GM19463 (cell line): ENCODE measurements around the gene SDK1.

Source experiments
- ATAC-seq: cut with Tn5 transposase; IDR thresholded peaks from one replicate; pipeline ENCODE4 v1.9.1; 2021; ENCODE audit warnings: mild to moderate bottlenecking, moderate library complexity; ENCODE audit not compliant: unreplicated experiment

The SDK1 gene

DNA sequence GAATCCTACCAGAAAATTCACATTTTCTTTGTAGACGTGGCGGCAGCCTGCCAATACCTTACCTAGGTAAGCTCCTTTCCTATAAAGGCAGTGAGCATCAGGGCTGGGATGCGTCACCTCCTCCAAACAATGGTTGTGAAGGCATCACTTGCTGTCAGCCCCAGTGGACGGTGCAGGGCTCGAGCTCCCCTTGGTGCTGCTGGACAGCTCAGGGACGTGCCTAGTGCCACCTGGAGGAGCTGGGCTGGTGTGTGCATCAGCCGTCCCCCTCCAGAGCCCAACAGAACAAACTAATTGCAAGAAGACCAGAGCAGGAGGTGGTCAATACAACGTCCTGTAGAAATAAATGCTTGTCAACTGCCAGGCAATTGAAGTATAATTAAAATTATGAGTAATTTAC, 863.5 kb downstream of the SDK1 start:
- ATAC-seq = no peak

DNA sequence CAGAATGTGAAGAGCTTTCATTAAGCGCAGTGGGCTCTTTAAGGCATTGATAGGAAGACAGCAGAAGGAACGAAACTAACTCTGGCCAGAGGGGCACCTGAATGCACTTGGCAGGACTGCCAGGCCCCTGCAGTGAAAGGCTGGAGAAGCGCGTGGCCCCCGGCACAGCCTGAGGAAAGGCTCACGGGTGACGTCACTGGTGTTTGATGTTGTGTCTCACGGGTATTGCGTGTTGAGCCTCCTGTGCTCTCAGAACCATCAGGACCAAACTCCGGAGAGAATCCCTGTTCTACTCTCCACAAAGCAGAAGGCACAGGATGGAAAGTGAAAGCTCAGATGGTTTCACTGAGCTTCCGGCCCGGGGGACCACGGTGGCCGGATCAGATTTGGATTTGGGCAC, 865.3 kb downstream of the SDK1 start:
- ATAC-seq = no peak

DNA sequence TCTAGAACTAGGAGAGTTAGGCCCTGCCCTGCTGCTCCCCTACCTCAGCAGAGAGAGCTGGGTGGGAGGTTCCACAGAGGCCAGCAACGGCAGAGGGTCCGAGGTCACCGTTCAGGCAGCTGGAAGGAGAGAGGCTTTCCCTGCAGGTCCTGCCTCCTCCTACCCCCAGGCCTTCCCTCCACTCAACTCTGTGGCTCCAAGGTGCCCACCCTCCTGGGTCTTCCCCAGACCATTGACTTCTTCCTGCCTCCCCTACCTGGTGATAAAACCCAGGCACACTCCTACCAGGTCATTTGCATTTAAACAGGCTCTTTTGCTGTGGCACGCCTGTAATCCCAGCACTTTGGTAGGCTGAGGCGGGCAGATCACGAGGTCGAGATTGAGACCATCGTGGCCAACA, 865.8 kb downstream of the SDK1 start:
- ATAC-seq = no peak

DNA sequence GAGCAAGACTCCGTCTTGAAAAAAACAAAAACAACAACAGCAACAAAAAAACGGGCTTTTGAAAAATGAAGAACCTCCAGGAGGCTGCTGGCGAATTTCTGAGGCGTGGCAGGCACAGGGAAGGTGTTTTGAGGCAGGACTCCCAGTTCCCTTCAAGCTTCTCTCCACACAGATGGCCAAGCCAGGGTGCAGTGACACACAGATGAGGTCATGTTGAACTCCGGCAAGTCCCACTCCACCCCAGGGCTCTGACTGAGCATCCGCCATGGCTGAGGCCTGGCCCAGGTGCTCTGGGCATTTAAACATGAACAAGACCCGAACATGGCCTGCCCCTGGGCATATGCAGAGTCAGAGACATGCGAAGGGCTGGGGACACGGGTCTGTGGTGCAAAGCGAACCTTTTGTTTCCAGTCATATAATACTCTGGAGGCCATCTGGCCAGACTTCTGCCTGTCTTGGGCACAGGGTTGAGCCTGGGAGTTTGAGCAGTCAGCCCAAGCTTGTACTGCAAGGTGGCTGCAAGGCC, 866.4 kb downstream of the SDK1 start:
- ATAC-seq = no peak

DNA sequence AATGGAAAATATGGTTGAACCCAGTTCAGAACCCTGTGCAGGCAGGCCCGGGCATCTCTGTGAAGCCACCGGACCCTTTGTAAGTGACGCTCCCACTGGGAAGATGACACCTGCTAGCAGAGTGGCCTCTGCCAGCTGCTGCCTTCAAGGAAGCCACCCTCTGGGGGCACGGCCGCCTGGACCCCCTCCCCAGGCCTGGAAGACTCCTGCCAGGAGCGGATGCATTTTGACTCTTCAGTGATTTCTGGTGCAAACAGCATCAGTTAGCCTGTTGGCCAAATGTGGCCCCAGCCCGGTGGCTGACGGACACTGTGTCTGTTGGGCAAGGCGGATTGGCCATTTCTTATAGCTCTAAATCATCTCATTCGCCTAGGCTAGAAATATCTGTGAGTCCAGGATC, 867.0 kb downstream of the SDK1 start:
- ATAC-seq = no peak

DNA sequence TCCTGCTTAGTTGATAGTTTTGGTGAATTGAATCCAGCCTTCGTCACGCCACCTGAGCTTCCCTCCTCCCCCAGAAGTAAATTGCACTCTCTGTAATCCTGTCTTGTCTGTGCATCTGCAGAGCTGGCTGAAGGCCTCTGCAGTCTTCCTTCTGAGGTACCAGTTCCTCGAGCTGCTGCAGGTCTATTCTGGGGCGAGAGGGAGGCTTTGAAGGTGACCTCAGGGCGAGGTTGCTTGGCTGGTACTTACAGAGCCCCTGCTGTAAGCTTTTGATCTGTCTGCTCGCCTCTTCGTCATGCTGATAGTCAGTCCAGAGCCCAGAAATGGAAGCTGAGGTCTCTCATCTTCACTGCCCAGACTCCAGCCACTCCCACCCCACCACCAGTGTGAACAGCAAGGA, 867.5 kb downstream of the SDK1 start:
- no peak for ATAC-seq

DNA sequence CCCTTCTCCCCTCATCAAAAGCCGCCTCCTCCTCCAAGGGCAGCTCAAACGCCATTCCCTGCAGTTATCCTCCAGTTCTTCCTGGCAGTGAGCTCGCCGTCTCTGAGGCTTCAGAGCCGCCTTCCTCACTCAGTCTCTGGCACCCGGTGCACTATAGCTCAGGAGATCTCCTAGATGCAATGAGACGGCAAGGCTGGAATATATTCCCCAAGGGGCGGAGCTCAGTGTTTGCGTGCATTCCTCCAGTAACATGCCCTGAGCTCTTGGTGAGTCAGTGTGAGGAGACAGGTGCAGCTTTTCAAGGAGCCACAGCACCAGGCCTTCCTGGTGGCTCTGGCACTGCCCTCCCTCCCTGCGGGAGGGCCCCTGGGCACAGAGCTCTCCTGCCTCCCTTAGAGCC, 868.4 kb downstream of the SDK1 start:
- no peak for ATAC-seq

DNA sequence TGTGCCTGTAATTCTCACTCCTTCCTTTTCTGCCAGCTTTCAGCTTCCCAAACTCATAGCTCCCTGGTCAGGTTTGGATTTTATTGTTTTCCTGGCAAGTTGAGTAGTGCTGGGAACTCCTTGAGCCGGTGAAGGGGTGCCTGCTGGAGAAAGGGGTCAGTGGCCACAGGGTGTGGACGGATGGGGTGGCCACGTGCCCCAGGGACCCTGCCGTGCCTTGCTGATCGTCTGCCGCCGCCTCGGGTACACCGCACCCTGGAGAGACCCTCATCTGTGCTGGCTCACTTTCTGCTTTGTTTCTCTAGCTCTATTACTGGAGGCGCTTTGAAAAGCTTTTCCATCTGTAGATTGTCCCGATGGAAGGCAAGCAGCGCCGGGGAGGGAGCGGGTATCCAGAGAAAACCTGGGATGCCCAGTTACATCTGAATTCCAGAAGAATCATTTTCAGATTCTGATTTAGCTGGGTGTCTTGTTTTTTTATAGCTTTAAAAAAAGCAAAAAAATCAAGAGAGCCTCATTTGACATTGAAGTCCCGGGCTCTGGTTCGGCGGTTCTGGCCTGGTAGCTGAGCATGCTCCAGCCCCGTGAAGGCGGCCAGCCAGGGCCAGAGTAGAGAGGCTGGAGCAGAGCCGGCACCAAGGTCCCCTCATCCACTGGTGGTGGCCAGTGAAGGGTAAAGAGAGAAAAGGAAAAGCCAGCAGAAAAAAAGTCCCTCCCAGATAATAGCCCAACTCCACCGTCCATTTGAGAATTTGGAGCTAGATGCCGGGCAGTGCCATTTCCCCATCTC, 870.1 kb downstream of the SDK1 start:
- ATAC-seq = no peak

DNA sequence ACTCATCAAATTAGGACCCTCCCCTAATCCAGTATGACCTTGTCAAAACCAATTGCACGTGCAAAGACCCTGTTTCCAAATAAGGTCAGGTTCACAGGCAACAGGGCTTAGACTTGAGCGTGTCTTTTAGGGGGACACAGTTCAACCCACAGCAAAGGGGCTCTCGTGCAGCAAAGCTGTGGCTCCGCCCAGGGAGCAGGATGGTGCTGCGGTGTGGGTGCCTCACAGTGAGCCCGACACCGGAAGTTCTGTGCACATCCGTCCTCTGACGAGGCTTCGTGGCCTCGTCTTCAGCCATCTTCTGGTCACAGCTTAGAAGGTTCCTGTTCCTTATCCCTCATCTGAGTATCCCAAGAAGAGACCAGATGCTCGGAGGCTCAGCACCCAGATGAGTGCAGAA, 871.8 kb downstream of the SDK1 start:
- no peak for ATAC-seq

DNA sequence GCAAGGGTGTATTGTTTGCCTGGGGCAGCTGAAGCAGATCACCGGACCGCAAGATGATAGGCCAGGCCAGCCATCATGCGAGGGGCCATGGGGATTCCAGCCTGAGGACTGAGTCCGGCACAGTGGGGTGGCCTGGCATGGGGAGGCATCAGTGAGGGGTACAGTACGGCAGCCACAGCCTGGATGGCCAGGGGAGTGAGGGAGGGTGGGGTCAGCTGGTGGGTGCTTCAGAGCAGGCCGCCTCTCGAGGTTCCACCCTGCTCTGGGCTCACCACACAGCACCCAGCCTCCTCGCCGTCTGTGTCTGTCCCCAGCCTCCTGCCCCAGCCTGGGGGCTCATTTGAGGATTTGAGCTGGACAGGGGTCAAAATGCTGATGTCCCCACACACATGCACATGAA, 872.6 kb downstream of the SDK1 start:
- ATAC-seq = no peak

DNA sequence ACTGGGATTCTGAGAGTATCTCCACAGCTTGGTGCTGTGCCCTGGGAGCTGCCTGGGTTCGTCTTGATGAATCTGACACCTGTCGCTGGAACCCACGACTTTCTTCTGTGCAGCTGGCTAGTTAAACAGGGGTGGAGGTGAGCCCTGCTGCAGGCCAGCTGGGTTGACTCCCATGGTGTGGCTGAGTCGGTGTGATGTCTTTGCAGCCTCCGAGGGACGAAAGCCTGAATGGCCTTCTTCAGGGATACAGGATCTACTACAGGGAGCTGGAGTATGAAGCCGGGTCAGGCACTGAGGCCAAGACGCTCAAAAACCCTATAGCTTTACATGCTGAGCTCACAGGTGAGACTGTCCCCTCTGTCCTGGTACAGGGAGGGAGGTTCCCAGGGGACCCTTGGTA, 873.0 kb downstream of the SDK1 start:
- ATAC-seq = no peak

DNA sequence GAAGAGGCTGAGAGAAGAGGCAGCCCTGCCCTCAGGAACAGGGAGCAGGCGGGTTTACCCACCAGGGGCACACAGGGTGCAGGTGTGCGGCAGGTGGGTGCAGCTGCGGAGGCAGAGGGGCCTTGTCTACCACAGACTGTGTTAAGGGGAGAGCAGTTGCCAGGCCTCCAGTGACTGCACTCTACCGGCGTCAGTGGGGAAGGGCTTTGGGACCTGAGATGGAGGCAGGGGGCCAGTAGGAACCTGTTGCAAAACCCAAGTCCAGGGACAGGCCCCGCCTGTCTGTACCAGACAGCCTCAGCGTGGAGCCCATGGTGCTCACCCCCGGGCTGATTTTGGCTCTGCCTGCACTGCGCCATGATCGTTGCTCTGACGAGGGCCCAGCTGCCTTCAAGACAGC, 873.4 kb downstream of the SDK1 start:
- no peak for ATAC-seq

DNA sequence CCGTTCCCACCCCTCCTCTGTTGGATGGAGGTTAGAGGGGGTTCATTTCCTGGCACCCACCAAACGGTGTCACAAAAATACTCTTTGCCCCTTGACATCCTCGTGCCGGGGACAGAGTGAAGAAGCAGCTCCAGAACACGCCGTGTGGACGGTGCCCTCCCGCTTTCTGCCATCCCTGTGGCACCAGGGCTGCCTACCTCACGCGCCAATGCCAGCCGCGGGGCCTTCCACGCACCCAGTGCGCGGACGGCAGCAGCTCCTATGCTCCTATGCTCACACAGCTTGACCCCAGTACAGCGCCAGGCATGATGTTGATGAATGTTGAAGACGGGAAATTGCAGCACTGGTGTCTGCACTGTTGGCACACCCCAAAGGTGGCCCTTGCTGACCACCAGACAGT, 873.8 kb downstream of the SDK1 start:
- ATAC-seq = no peak

DNA sequence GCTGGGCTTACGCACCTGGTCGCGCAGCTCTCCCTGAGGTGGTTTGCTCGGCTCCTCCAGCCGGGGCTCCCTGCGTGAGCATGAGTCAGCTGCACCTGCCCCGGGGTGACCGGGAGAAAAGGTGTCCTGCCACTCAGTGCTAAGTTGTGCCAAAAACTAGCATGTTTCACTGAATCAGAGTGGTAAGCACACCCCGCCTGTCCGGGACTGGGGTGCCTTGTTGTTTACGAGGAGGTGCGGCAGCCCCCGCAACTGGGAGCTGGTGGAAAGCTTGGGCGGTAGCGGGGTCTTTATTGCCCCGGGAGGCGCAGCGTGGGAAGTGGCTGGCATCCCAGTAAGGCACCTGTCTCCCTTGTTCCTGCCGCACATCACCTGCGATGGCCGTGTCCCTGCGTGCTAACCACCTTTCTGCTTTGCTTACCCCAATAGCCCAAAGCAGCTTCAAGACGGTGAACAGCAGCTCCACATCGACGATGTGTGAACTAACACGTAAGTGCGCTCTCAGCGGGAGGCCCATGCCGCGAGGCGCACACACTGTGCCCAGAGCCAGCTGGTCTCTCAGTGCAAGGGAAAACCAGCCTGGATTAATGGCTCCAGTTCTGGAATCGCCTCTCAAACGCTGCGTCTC, 874.4 kb downstream of the SDK1 start:
- no peak for ATAC-seq

DNA sequence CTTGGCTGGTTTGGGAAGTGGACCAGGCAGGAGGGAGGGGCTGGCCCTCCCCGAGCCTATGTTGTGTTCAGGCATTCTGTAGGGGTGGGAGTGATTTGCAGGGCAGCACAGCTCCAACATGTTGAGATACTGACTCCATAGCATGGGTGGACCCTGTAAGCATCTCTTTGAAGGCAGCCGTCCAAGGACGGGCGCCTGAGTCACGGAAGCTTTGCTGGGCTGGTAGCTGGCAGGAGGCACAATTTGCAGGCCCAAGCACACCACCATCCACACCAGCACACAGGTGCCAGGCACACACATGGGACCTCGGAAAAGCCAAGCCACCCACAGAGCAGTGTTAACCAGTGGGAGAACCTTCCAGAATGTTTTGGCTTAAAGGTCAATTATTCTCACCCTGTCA, 875.9 kb downstream of the SDK1 start:
- no peak for ATAC-seq

DNA sequence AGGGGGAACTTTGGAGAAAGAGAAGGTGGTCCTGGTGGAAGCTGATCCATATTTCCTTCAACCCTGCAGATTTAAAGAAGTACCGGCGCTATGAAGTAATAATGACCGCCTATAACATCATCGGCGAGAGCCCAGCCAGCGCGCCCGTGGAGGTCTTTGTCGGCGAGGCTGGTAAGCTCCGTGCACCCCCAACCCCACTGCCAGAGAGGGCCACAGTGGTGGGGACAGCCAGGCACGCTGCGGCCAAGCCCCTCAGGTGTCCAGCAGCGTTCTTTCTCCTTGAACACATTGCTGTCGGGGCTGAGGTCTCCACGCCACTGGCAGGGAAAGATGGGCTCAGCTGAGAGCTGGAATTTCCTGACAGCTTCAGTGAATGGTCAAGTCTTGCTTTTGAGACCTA, 877.4 kb downstream of the SDK1 start:
- no peak for ATAC-seq

DNA sequence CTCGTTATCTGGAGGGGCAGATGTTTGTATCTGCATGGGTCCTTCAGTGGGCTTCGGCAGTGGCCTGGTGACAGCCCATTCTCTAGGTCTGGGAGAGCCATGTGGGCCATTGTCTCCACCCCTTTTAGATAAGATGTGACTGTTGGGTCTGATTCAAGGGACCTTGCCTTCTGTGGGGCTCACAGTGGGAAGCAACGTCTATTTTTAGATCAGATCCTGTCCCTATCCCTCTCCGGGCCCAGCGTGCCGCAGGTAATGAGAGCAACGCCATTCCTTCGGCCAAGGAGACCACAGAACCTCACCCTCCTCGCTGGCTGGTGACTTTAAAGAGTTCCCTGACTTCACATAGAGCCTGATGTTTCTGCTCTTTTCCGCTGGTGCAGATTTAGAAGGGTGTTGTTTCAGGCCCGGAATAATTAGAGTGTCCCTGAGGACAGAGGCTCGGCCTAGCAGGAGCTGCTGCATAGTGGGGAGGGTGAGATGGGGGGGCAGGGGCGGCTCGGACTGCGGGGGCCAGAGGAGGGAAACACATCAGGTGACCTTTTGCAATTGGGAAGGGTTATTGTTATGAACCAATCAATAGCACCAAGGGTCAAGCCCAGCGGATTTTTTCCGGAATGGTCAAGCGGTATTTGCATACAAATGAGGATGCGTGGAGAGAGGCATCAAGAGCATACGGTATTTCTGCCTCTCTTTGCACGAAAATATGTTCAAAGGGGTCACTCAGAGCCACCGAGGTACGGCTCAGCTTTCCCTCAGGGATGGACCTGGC, 878.0 kb downstream of the SDK1 start:
- no peak for ATAC-seq

DNA sequence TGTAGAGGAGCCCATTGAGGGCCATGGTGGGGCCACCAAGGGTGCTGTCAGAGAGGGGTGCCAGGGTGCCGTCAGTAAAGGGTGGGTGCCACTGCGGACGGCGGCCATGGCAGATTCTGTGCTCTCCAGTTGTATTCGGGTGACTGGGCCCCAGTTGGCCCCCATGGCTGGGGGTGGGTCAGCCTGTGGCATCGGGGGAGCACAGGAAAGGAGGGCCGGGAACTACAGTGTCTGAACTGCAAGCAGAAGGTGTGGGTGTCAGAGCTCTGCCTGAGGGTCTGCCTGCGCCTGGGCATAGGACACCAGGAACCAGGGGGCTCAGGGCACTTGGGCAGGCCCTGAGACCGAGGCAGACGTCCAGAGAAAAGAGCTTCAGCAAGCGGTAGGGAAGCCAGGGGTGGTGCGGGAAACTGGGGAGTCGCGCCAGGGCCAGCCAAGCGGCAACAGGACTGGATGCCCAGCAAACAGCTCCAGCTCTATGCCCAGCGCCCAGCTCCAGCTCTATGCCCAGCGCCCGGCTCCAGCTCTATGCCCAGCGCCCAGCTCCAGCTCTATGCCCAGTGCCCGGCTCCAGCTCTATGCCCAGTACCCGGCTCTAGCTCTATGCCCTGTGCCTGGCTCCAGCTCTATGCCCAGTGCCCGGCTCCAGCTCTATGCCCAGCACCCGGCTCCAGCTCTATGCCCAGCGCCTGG, 878.8 kb downstream of the SDK1 start:
- no peak for ATAC-seq

DNA sequence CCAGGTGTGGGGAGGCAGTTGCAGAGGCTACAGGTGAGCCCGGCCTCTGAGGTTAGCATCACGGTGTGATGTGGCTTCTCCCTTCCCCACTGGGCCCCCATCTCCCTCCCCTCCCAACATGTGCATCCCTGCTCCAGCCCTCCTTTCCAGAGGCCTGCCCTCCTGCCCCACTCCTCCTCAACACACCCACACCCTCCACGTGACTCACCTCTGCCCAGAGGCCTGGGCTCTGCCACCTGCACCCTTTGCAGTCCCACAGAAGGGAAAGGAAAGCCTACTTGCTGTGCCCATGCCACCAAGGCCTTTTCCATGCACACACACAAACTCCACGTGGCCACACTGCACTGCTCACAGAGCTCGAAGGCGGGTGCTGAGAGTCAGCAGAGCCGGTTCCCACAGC, 880.4 kb downstream of the SDK1 start:
- ATAC-seq = no peak

DNA sequence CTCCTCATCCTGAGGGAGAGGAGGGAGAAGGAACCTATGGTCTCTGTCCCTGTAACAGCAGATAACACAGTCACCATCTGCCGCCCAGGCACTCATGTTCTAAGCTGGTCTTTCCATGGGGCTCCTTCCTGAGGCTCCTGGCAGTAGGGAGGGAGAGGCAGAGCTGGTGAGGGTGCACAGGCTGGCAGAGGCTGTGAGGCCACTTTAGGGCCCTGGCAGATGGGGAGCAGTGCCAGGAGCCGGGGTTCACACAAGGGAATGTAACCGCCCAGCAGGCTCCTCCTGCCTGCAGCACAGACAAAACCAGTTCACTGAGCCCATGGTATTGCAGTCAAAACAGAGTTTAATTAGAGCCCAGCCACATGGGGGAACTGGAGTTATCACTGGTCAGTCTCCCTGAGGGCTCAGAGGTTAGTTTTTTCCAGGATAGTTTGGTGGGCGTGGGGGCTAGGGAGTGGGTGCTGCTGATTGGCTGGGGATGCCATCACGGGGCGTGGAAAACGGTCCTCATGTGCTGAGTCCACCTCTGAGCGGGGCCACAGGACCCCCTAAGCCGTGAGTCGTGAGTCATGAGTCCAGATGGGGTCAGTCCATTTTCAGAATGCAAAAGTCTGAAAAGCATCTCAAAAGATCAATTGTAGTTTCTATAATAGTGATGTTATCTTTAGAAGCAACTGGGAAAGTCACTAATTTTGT, 881.7 kb downstream of the SDK1 start:
- no peak for ATAC-seq

DNA sequence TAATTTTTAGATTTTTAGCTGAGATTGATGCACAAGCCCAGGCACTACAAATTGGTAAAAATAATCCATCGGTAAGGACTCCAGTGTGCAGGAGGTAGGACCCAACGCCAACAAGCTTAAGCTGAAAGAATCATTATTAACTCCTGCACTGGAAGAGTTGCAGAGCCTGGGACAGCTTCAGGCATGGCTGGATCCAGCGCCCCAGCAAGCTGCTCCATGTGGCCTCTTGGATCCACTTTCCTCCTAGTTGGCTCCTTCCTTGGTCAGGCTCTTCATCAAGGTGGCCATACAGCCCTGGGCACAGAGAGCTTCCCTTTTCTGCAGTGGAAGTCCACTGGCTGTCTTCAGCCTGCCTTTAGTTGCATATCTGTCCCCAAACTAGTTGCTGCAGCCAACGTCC, 883.6 kb downstream of the SDK1 start:
- ATAC-seq = no peak
